ENCODE data around the gene SIL1.
"Not testable (repeated sequence)": the region's sequence is repeated elsewhere in the genome, so short reads cannot be mapped to it uniquely, and the experiment has no call there.

The SIL1 gene

DNA sequence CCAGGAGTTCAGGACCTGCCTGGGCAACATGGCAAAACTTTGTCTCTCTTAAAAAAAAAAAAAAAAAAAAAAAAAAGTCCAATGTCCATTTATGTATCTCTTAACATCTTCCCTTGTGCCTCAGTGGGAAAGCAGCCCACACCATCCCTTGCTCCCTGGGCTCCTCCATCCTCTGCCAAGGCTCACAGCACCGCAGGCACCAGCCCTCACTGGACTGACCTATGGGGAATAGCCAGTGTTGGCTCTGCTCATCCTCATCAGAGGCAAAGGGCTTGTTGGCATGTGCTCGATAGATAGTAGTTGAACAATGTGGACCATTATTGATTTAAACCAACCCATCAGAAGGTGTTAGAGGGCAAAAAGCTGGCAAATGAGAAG lies 261.2 kb downstream of the SIL1 start:
- no peak for DNase-seq

DNA sequence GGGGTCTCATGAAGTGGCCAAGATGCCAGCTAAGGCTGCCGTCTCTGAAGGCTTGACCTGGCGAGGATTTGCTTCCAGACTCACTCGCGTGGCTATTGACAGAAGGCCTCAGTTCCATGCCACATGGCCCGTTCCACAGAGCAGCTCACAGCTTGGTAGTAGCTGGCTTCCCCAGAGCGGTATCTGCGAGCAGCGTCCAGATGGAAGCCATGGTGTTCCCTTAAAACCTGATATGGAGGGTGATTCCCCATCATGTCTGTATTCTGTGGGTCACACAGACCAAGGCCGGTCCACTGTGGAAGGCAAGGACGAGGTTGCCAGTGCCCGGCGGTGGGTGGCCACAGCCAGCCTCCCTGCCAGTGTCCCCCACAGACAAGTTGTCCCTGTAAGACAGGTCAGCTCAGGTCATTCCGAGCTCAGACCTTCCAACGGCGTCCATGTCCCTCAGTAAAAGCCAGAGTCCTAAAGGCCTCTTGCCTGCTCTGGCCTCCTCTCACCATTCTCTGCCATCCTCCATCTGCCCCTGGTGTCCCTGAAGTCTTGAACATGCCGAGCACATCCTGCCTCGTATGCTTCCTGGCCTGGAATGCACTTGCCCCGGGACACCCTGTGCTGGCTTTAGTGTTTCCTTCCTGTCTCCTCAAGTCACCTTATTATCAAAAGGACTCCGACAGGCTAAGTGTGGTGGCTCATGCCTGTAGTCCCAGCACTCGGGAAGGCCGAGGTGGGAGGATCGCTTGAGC lies 261.8 kb downstream of the SIL1 start:
- no peak for DNase-seq

DNA sequence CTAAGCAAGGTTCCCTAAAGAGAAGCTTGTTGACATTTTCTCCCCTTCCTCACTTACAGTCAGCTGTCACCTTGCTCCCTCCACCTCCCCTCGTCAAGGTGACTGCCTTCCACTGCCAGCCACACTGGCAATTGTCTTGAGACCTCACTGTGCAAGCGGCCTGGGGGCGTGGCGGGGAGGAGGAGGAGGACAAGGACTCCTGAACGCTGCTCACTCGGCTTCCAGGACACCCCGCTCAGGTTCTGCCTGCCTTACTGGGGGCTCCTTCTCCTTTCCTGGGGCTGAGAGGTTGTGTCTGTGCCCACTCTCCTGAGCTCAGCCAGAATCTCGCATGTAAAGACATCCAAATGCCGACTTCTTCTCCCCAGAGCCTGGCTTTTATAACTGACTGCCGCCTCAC lies 262.7 kb downstream of the SIL1 start:
- no peak for DNase-seq

DNA sequence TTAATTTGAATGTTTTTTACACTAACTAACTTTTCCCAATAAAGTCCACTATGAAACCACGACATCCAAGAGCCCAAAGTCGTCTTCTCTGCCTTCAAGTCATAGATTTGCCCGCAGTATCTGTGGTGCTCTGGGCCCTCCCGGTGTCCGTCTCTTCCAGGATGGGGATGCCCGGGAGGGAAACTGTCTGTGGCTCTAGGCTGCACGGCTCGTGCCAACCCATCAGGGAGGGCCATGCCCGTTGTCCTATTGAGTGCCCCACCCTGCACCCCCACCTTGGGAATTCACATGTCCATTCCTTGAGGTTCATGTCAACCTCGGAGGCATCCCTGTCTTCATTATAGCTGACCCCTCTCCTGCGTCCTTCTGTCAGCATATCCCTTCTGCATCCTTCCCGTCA lies 263.2 kb downstream of the SIL1 start:
- no peak for DNase-seq

DNA sequence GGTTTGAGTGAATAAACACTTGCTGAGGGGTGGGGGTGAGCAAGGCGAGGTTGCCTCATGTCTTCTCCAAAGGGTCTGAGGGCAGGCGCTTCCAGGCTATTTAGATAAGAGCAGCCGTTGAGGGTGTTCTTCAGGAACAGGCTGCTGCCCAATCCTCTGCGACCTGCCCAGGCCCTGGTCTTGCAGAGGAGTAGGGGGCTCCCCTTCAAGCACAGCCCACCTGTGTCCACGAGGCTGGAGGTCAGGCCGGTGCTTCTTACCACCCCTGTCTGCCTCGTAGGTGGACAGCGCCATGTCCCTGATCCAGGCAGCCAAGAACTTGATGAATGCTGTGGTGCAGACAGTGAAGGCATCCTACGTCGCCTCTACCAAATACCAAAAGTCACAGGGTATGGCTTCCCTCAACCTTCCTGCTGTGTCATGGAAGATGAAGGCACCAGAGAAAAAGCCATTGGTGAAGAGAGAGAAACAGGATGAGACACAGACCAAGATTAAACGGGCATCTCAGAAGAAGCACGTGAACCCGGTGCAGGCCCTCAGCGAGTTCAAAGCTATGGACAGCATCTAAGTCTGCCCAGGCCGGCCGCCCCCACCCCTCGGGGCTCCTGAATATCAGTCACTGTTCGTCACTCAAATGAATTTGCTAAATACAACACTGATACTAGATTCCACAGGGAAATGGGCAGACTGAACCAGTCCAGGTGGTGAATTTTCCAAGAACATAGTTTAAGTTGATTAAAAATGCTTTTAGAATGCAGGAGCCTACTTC lies 264.5 kb downstream of the SIL1 start:
- DNase-seq = no peak

DNA sequence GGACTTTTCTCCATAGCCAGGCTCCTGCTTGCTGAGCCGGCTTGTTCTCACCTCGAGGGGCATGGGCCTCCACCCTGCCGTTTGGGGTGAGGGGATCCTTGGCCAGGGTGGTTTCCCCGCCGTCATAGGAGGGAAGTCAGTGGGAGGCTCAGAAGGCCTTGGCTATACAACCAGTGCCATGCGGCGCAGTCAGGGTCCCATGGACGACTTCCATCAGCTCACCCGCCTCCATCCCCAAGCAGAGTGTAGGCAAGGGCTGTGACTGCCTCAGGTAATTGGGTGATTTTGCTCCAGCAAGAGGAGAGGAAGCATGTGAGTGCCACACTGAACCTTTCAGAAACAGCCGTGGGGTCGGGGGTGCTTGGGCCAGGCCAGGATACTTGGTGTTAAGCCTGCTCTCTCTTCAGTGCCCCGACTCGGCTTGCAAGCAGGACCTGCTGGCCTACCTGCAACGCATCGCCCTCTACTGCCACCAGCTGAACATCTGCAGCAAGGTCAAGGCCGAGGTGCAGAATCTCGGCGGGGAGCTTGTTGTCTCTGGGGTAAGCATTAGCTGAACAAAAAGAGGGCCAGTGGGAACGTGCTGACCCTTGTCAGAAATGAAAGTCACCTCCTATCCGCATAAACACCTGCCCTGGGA lies 265.9 kb downstream of the SIL1 start:
- no peak for DNase-seq

DNA sequence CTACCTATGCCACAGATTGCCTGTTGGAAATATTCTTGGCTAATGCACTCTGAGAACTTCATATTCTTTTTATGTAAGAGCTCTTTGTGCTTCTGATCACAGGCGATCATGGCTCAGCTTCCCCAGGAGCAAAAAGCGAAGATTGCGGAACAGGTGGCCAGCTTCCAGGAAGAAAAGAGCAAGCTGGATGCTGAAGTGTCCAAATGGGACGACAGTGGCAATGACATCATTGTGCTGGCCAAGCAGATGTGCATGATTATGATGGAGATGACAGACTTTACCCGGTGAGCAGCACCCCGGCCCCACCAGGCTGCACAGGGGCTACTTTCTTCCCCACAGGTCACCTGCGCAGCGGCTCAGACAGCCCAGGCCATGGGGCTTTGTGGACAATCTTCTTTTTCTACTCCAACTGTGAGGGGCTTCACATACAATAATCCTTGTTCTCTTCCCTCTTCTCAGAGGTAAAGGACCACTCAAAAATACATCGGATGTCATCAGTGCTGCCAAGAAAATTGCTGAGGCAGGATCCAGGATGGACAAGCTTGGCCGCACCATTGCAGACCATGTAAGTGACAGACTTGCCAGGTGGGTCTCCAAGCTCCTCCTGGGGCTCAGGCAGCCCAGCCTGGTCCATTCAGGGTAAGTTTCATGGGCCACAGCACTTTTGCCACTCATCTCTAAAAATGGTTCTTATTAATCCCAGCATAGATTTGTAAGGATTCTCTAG lies 267.6 kb downstream of the SIL1 start:
- DNase-seq = no peak

DNA sequence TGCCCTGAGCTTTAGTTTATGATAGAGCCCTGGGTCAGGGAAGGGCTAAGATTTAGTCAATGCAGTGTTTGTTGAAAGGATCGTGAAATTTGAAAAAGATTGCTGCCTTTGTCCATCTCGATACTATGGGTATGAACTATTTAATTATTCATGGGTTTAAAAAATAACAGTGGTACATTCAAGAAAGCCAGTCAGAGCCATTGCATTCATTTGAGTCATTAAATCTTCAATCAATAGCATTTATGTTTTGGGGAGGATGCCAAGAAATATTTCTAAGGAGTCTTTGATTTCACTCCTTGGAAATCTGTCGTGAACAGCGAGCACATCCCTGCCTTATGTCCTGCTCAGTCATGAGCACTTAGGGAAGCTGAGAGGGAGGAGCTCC lies 268.6 kb downstream of the SIL1 start:
- DNase-seq = no peak

DNA sequence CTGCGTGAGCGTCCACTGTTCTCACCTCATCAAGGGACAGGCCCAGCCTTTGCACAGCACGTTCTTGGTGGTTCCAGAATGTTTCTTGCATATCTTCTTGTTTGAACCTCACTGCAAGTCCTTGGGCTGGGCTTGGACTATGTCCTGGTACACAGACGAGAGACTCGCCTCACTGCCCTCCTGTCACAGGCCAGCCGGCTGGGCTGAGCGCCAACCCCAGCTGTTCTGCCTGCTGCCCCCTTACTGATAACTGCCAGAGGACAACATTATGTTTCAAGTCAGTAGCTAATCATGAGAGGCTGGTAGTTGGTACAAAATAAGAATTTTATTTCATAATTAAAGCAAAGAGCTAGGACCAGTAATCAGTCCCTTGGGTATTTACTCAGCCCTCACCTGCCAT lies 270.2 kb downstream of the SIL1 start:
- DNase-seq = no peak

DNA sequence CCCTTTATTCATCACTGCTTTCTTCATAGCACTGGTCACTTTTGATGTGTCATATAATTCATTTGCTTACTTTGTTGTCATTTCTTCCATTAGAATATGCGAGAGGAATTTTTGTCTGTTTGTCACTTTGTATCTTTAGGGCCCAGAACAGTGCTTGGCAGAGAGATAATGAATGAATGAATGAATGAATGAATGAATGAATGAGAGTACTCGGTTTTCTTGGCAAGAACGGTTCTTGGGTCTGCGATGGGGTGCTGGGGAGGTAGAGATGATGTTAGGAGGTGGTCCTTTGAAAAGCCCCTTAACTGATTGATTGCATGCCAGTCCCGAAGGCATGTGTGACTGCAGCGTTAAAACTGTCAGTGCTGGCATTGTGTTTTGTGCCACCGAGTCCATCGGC lies 270.6 kb downstream of the SIL1 start:
- DNase-seq = no peak

DNA sequence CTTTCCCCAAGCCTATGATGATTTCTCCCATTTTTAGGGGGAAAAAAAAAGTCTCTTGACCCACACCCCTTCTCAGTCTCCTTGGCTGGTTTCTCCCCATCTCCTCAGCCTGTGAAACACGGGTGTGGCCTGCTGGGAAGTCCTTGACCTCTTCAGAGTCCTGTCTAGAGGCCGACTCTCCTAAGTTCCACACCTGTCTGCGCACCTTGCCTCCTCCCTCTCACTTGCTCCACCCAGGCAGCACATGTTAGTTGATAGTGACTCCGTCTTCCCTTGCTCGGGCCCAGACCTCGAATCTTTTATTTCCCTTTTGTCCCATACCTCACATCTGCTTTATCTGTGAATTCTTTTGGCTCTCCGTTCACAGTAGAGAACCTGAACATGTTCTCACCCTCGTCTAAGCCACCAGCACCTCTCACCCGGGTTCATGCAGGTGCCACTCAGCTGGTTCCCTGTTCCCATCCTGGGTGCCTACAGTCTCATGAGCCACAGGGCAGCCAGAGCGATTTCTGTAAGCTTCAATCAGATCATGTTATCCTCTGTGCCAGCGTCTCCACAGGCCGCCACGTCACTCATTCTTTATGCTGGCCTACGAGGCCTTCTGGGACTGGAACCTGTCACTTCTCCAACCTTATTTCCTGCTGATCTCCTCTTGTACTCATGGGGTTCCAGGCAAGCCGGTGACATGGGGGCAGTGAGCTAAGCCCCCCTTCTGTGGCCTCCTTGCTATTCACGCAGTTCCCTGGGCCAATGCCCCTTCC lies 271.3 kb downstream of the SIL1 start:
- DNase-seq = no peak

DNA sequence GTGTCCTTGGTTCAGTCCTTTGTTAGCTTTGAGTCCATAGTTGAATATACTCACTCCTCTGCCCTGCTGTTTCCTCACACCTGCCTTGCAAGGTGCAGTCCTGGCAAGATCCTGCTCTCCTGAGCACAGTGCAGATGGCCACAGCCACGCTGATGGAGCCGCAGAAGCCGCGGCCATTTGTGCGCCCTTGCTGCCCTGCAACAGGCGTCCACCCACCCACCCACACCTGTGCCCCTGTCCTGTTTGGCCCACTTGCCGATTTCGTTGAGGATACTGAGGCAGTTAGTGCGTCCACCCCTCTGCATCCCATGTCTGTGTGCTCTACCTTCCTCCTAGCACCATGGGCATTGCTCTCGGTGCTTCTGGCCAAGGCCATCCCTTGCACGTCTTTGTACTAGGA lies 271.9 kb downstream of the SIL1 start:
- DNase-seq = no peak

DNA sequence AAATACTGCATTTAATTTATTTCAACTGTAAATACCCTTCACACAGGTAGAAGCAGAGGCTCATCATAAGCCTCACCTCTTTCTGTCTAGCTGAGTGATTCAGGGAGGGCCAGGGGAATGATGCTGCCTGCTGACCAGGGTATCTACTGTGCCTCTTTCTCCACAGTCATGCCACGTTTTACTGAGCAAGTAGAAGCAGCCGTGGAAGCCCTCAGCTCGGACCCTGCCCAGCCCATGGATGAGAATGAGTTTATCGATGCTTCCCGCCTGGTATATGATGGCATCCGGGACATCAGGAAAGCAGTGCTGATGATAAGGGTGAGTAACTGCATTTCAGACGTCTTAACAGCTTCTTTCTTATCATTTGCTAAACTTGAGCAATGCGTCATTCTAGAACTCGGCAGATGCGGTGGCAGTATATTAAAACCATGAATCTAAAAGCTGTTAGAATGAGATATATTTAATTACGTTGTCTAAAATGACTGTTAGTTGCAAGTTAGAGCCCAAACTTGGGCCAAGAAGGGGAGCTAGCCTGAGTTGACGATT lies 273.0 kb downstream of the SIL1 start:
- DNase-seq = no peak

DNA sequence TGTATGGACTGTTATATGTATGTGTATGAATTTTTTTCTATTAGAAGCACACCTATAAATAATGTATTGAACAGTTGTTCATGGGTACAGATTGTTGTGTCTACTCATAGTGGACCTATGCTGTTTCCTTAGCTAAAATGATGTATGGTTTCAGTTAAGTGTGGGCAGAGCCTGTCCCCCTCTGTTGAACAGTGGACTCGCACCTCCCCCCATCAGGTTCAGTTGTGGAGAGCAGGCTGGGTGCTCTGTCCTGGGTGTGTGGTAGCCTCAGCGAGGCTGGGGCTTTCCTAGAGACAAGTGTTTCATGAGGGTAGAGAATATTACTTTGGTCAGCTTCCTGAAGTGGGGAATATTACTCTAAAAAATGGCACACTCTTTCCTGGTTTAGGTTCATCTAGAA lies 275.7 kb downstream of the SIL1 start:
- DNase-seq = no peak

DNA sequence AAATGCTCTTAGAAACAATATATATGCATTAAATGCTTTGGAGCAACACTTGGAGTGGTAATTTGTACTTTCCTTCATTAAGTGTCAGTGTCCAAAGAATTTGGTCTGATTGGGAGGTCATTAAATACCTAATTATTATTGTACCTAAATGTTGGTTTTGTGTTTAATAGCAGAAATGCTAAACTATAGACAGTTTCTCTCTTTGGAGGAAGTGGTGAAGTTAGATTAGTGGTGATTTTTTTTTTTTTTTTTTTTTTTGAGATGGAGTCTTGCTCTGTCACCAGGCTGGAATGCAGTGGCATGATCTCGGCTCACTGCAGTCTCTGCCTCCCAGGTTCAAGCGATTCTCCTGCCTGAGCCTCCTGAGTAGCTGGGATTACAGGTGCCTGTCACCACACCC lies 276.8 kb downstream of the SIL1 start:
- not testable (repeated sequence) for DNase-seq

DNA sequence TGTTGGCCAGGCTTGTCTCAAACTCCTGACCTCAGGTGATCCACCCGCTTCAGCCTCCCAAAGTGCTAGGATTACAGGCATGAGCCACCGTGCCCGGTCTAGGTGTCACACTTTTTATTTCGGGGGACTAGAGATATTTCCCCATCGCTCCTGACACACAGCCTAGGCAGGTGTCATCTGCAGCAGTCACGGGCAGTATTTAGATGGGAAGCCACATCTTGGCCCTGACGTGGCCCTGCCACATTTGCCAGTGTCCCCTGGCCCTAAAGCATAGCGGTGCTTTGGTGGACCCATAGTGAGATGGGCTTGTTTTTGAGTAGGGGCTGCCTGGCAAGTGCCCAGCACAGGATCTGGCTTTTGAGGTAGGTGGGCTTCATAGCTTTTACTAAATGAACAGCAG lies 278.0 kb downstream of the SIL1 start:
- no peak for DNase-seq

DNA sequence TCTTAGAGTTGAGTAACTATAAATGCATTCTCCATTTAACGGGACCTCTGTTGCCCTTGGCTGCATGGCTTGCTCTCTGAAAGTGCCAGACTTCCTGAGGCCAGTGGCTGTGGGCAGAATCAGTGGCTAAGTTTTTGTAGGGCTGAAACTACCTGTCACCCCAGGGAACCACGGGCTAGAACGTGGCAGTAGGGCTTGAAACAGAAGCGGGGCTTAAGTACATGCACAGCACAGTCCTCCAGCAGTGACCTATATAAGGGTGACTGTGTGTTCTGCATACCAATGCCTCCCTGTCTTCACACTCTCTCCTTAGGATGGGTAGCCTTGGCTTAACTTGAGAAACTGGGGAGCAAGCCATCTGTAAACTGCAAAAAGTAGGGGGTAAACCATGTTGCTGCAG lies 279.5 kb downstream of the SIL1 start:
- DNase-seq = no peak

DNA sequence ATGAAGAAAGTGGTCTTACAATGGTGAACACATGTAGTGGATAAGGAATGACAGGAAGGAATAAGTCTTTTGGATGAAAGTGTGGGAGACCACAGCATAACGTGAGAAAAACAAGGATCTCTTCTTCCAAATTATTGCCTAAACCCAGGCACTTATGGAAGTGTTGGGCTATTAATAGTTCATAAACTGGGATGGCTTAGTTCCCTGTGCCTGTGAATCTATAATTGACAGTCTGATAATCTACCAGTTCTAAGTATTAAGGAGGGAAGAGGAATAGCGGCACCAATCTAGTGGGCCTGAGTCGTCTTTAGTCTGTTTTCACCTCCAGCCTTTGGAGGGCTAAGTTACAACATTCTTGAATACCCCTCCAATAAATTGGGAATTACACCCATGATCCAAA lies 283.8 kb downstream of the SIL1 start:
- no peak for DNase-seq

DNA sequence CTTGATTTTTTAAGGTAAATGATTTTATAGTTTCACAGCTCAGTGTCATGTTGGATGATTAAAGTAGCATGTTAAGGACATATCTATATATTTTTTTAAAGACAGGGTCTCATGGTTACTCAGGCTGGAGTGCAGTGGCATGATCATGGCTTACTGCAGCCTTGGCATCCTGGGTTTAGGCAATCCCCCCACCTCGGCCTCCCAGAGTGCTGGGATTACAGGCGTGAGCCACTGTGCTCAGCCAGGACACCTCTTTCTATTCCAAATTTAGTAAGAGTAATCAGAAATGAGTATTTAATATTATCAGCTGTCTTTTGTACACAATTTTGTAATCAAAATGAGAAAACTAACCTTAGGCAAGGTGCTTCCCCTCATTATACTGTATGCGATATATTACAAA lies 284.4 kb downstream of the SIL1 start:
- no peak for DNase-seq

DNA sequence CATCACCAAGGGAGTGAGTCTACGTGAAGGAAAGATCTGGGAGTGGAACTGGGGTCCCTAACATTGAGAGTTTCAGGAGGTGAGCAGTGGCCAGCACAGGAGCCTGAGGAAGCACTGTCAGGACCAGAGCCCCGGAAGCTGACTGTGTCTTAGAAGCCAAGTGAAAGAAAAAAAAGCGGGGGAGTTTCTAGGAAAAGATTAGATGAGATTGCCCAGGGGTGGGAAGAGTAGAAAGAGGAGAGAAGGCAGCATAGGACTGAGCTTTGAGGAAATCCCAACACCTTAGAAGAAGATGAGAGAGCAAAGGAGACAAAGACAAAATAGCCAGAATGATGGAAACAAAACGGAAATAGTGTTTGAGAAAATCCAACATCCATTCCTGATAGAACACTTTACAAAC lies 286.1 kb downstream of the SIL1 start:
- DNase-seq = no peak

DNA sequence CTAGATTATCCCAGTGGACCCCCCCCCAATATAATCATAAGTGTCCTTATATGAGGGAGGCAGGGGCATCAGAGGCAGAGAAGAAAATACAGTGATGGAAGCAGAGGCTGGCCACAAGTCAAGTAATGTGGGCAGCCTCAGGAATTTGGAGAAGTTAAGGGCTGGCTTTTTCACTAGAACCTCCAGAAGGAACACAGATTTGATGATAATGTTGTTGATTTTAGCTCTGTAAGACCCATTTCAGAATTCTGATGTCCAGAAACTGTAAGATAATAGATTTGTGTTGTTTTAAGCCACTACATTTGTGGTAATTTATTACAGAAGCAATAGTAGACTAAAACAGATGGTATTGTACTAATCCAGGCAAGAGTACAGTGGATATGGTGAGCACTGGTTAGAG lies 286.7 kb downstream of the SIL1 start:
- no peak for DNase-seq

DNA sequence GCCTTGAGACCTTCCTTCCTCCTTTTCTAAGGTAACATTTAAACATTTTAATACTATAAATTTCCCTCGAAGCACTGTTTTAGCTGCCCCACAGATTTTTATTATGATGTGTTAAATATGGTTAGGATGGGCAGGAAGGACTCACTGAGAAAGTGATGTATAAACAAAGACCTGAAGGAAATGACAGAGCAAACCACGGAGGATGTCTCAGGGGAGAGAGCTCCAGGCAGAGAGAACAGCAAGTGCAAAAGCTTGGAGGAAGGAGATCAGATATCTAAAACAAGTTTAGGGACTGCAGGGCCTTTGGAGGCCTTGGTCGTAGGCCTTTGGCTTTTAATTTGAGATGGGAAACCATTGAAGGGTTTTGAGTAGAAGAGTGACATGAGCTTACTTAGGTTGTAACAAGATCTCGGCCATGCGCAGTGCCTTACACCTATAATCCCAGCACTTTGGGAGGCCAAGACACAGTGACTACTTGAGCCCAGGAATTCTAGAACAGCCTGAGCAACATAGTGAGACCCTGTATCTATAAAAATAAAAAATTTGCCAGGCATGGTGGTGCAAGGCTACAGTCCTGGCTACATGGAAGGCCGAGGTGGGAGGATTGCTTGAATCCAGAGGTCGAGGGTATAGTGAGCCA lies 287.5 kb downstream of the SIL1 start:
- DNase-seq = no peak

Measured in activated naive CD4-positive, alpha-beta T cell treated with Interleukin-2 at 50 U/mL for 16 hours (primary cell).